ENCODE measurements around the gene MUC13. TPM values are rescaled to one million over a fixed set of nuclear protein-coding genes. Genes with fewer than 3 reads are reported as not detected.

The MUC13 gene
- total RNA-seq, 4 donors from 2014 or later: 0.46 TPM; not detected in 3

GRCh38 chr3:124903896-124904834 is 30.4 kb downstream of the MUC13 start:
- 87% methylated on average over 1 of the region's 1 CpG for WGBS
- H3K36me3 ChIP-seq: no peaks in the 10 kb centered on the region
- peaks cover 0 to 11% (median 7%) of the 10 kb centered on the region in 4 donors for H3K4me1 ChIP-seq
- H3K9me3 ChIP-seq: no peaks in the 10 kb centered on the region
- DNase-seq (ENCODE audit: extremely low spot score): no peak
- no peaks in the 10 kb centered on the region for H3K27me3 ChIP-seq
- no peak overlapping the region for H3K27ac ChIP-seq (replicated peaks in 1 of 4)
- intact Hi-C loops (cut with DNase I): no loop called here
- TF ChIP-seq POLR2A (IDR thresholded peaks at IDR 0.05; ENCODE audit: low read depth) (no peak), CTCF (IDR thresholded peaks at IDR 0.05) (no peak), POLR2AphosphoS5 (IDR thresholded peaks at IDR 0.05) (no peak), EP300 (IDR thresholded peaks at IDR 0.05) (no peak)
- H3K4me3 ChIP-seq: no peak overlapping the region

- no peak for DNase-seq (ENCODE audit: extremely low spot score)
- peaks cover 0 to 28% (median 26%) of the 10 kb centered on the region in 4 donors for H3K4me1 ChIP-seq
- TF ChIP-seq CTCF (IDR thresholded peaks at IDR 0.05): no peak
- TF ChIP-seq POLR2AphosphoS5 (IDR thresholded peaks at IDR 0.05): no peak
- TF ChIP-seq EP300 (IDR thresholded peaks at IDR 0.05): no peak
- TF ChIP-seq POLR2A (IDR thresholded peaks at IDR 0.05; ENCODE audit: low read depth): no peak
- no peaks in the 10 kb centered on the region for H3K36me3 ChIP-seq
- H3K27ac ChIP-seq (replicated peaks in 1 of 4): no peak overlapping the region
- WGBS: 93% methylated on average over 1 of the region's 1 CpG
- H3K9me3 ChIP-seq: no peaks in the 10 kb centered on the region
- intact Hi-C loops (cut with DNase I): no loop called here
- no peaks in the 10 kb centered on the region for H3K27me3 ChIP-seq
- H3K4me3 ChIP-seq: no peak overlapping the region
These were observed 37.6 kb downstream of the MUC13 start for GRCh38 chr3:124896824-124897526.

- intact Hi-C loops (cut with DNase I): no loop called here
- H3K27me3 ChIP-seq: no peaks in the 10 kb centered on the region
- H3K27ac ChIP-seq (replicated peaks in 1 of 4): peak overlapping the region; percentile 4 to 49 (median 44)
- H3K36me3 ChIP-seq: no peaks in the 10 kb centered on the region
- H3K9me3 ChIP-seq: no peaks in the 10 kb centered on the region
- H3K4me3 ChIP-seq: no peak overlapping the region
- no peak for TF ChIP-seq CTCF (IDR thresholded peaks at IDR 0.05)
- no peak for TF ChIP-seq POLR2AphosphoS5 (IDR thresholded peaks at IDR 0.05)
- no peak for DNase-seq (ENCODE audit: extremely low spot score)
- 81% methylated on average over 7 of the region's 7 CpGs for WGBS
- peaks cover 0 to 20% (median 18%) of the 10 kb centered on the region in 4 donors for H3K4me1 ChIP-seq
These were observed 38.8 kb downstream of the MUC13 start for GRCh38 chr3:124895756-124896155.

- intact Hi-C loops (cut with DNase I): no loop called here
- WGBS: 52% methylated on average over 2 of the region's 2 CpGs
- peak overlapping the region; percentile 31 to 67 (median 62) for H3K27ac ChIP-seq (replicated peaks in 1 of 4)
These were observed 41.0 kb downstream of the MUC13 start for GRCh38 chr3:124893526-124893925.

More at GRCh38 chr3:124893526-124893925, 41.0 kb downstream of the MUC13 start:
- DNase-seq (ENCODE audit: extremely low spot score): no peak
- no peak for TF ChIP-seq POLR2A (IDR thresholded peaks at IDR 0.05; ENCODE audit: low read depth)
- peak; percentile 68 for TF ChIP-seq EP300 (IDR thresholded peaks at IDR 0.05)
- peak; percentile 51 to 74 for TF ChIP-seq POLR2AphosphoS5 (IDR thresholded peaks at IDR 0.05)
- H3K27me3 ChIP-seq: no peaks in the 10 kb centered on the region
- H3K4me1 ChIP-seq: peaks cover 0 to 20% (median 19%) of the 10 kb centered on the region in 4 donors
- H3K4me3 ChIP-seq: no peak overlapping the region
- no peaks in the 10 kb centered on the region for H3K36me3 ChIP-seq
- no peaks in the 10 kb centered on the region for H3K9me3 ChIP-seq

Measured in esophagus muscularis mucosa (tissue), 4 donors.